Measurements from ENCODE around the gene KCNIP2. TPM values are rescaled to one million over a fixed set of nuclear protein-coding genes. Genes with fewer than 3 reads are reported as not detected.

Gene KCNIP2
- total and polyA plus RNA-seq, 2 of the 13 experiments (the other 11 are each of a cell fraction or from before 2014, with no cell fraction given): 0.42 to 0.70 TPM

DNA sequence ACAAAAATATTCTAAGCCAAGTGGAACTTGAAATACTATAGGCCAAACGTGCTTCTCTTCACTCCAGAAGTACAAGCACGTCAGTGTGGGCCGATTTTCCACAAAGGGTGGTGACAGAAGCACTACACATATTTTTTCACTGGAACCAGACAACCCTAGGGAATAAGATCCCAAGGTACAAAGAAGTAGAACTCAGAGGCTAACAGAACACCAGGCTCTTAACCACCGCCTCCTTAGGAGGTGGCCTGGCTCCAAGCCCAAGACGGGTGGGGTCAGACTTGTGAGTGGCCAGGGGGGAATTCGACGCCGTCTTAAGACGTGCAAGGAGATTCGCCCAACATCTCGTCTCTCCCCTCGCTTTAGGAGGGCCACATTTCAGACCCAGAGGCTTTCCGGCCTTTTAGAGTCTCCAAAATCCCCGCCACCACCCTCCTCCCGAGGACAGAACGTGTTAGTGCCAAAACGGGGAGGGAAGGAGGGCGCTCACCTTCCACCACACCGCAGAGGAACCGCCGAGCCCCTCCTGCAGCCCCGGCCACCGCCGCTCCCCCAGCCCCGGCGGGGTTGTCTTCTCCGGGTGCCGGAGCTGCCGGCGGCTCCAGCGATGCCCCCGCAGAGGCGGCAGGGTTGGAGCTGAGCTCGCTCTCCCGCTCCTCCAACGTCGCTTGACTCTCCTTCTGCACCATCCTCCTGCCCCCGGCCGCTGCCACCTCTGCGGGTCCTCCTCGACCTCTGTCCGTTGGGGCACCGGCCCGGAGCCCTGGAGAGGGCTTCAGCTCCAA lies 26.1 kb downstream of the KCNIP2 start (continued):
- TF ChIP-seq, protein P1, sequence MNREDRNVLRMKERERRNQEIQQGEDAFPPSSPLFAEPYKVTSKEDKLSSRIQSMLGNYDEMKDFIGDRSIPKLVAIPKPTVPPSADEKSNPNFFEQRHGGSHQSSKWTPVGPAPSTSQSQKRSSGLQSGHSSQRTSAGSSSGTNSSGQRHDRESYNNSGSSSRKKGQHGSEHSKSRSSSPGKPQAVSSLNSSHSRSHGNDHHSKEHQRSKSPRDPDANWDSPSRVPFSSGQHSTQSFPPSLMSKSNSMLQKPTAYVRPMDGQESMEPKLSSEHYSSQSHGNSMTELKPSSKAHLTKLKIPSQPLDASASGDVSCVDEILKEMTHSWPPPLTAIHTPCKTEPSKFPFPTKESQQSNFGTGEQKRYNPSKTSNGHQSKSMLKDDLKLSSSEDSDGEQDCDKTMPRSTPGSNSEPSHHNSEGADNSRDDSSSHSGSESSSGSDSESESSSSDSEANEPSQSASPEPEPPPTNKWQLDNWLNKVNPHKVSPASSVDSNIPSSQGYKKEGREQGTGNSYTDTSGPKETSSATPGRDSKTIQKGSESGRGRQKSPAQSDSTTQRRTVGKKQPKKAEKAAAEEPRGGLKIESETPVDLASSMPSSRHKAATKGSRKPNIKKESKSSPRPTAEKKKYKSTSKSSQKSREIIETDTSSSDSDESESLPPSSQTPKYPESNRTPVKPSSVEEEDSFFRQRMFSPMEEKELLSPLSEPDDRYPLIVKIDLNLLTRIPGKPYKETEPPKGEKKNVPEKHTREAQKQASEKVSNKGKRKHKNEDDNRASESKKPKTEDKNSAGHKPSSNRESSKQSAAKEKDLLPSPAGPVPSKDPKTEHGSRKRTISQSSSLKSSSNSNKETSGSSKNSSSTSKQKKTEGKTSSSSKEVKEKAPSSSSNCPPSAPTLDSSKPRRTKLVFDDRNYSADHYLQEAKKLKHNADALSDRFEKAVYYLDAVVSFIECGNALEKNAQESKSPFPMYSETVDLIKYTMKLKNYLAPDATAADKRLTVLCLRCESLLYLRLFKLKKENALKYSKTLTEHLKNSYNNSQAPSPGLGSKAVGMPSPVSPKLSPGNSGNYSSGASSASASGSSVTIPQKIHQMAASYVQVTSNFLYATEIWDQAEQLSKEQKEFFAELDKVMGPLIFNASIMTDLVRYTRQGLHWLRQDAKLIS (CRISPR knock-in tag; IDR thresholded peaks at IDR 0.05): no peak
- 0 out of 2 replicates have a peak, but pooled peaks have one; percentile 26 for TF ChIP-seq ZNF30 (CRISPR knock-in tag; IDR thresholded peaks at IDR 0.05)
- no peak for TF ChIP-seq PRMT3 (CRISPR knock-in tag; IDR thresholded peaks at IDR 0.05; ENCODE audit: borderline replicate concordance, low read depth)
- TF ChIP-seq KDM3A (CRISPR knock-in tag; IDR thresholded peaks at IDR 0.05; ENCODE audit: low read depth): peak; percentile 24; the same call in 1 of the 2 replicates
- 0 out of 2 replicates have a peak, but pooled peaks have one; percentile 38 for TF ChIP-seq NAIF1 (CRISPR knock-in tag; IDR thresholded peaks at IDR 0.05; ENCODE audit: borderline replicate concordance)
- TF ChIP-seq, protein P2, sequence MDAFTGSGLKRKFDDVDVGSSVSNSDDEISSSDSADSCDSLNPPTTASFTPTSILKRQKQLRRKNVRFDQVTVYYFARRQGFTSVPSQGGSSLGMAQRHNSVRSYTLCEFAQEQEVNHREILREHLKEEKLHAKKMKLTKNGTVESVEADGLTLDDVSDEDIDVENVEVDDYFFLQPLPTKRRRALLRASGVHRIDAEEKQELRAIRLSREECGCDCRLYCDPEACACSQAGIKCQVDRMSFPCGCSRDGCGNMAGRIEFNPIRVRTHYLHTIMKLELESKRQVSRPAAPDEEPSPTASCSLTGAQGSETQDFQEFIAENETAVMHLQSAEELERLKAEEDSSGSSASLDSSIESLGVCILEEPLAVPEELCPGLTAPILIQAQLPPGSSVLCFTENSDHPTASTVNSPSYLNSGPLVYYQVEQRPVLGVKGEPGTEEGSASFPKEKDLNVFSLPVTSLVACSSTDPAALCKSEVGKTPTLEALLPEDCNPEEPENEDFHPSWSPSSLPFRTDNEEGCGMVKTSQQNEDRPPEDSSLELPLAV (CRISPR knock-in tag; conservative IDR thresholded peaks at IDR 0.05; ENCODE audit: low read depth): no peak
- peak; percentile 78 for TF ChIP-seq AGO2 (optimal IDR thresholded peaks at IDR 0.05; ENCODE audit: low read depth, low read length)
- TF ChIP-seq SRY (CRISPR knock-in tag; IDR thresholded peaks at IDR 0.05): 0 out of 2 replicates have a peak, but pooled peaks have one; percentile 4
- TF ChIP-seq NPAS2 (CRISPR knock-in tag; IDR thresholded peaks at IDR 0.05; ENCODE audit: borderline replicate concordance): no peak
- TF ChIP-seq ZSCAN30 (CRISPR knock-in tag; IDR thresholded peaks at IDR 0.05): 0 out of 2 replicates have a peak, but pooled peaks have one; percentile 52
- peak; percentile 16; the same call in 1 of the 2 replicates for TF ChIP-seq ZFX (CRISPR knock-in tag; IDR thresholded peaks at IDR 0.05; ENCODE audit: low read depth)
- TF ChIP-seq, protein P3, sequence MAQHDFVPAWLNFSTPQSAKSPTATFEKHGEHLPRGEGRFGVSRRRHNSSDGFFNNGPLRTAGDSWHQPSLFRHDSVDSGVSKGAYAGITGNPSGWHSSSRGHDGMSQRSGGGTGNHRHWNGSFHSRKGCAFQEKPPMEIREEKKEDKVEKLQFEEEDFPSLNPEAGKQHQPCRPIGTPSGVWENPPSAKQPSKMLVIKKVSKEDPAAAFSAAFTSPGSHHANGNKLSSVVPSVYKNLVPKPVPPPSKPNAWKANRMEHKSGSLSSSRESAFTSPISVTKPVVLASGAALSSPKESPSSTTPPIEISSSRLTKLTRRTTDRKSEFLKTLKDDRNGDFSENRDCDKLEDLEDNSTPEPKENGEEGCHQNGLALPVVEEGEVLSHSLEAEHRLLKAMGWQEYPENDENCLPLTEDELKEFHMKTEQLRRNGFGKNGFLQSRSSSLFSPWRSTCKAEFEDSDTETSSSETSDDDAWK (CRISPR knock-in tag; IDR thresholded peaks at IDR 0.05): no peak
- TF ChIP-seq, protein P4, sequence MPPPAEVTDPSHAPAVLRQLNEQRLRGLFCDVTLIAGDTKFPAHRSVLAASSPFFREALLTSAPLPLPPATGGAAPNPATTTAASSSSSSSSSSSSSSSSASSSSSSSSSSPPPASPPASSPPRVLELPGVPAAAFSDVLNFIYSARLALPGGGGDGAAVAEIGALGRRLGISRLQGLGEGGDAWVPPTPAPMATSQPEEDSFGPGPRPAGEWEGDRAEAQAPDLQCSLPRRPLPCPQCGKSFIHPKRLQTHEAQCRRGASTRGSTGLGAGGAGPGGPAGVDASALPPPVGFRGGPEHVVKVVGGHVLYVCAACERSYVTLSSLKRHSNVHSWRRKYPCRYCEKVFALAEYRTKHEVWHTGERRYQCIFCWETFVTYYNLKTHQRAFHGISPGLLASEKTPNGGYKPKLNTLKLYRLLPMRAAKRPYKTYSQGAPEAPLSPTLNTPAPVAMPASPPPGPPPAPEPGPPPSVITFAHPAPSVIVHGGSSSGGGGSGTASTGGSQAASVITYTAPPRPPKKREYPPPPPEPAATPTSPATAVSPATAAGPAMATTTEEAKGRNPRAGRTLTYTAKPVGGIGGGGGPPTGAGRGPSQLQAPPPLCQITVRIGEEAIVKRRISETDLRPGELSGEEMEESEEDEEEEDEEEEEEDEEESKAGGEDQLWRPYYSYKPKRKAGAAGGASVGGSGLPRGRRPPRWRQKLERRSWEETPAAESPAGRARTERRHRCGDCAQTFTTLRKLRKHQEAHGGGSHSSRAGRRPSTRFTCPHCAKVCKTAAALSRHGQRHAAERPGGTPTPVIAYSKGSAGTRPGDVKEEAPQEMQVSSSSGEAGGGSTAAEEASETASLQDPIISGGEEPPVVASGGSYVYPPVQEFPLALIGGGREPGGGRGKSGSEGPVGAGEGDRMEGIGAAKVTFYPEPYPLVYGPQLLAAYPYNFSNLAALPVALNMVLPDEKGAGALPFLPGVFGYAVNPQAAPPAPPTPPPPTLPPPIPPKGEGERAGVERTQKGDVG (CRISPR knock-in tag; IDR thresholded peaks at IDR 0.05; ENCODE audit: borderline replicate concordance): no peak
- TF ChIP-seq, protein P5, sequence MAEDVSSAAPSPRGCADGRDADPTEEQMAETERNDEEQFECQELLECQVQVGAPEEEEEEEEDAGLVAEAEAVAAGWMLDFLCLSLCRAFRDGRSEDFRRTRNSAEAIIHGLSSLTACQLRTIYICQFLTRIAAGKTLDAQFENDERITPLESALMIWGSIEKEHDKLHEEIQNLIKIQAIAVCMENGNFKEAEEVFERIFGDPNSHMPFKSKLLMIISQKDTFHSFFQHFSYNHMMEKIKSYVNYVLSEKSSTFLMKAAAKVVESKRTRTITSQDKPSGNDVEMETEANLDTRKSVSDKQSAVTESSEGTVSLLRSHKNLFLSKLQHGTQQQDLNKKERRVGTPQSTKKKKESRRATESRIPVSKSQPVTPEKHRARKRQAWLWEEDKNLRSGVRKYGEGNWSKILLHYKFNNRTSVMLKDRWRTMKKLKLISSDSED (CRISPR knock-in tag; IDR thresholded peaks at IDR 0.05): no peak
- no peak for TF ChIP-seq RFXANK (CRISPR knock-in tag; IDR thresholded peaks at IDR 0.05)
- TF ChIP-seq CBX5 (CRISPR knock-in tag; IDR thresholded peaks at IDR 0.05; ENCODE audit: borderline replicate concordance): 0 out of 2 replicates have a peak, but pooled peaks have one; percentile 8
- 0 out of 2 replicates have a peak, but pooled peaks have one; percentile 9 for TF ChIP-seq ZBTB7B (CRISPR knock-in tag; IDR thresholded peaks at IDR 0.05)
